GM18505 (cell line): Measurements from ENCODE around the gene NLGN1.

Source experiments
- ATAC-seq: cut with Tn5 transposase; IDR thresholded peaks from one replicate; pipeline ENCODE4 v1.9.1; 2021; ENCODE audit not compliant: unreplicated experiment
- POLR2A ChIP-seq: IDR thresholded peaks from 4 replicates; pipeline ENCODE4 v1.6.1; 2011; ENCODE audit warnings: borderline replicate concordance; ENCODE audit not compliant: insufficient read depth, insufficient read length; ENCODE audit errors: extremely low read depth

Gene NLGN1

GRCh38 chr3:173719585-173719984 is 322.0 kb downstream of the NLGN1 start:
- no peak for TF ChIP-seq POLR2A
- no peak for ATAC-seq

- no peak for TF ChIP-seq POLR2A
- no peak for ATAC-seq
Measured at GRCh38 chr3:173725507-173725906, 328.0 kb downstream of the NLGN1 start.

GRCh38 chr3:173730391-173730790 is 332.8 kb downstream of the NLGN1 start:
- no peak for ATAC-seq
- no peak for TF ChIP-seq POLR2A

GRCh38 chr3:173732237-173732636 is 334.7 kb downstream of the NLGN1 start:
- no peak for ATAC-seq
- no peak for TF ChIP-seq POLR2A

GRCh38 chr3:173733029-173733652 is 335.6 kb downstream of the NLGN1 start:
- ATAC-seq, result no peak
- no peak for TF ChIP-seq POLR2A

GRCh38 chr3:173734473-173734872 is 336.9 kb downstream of the NLGN1 start:
- no peak for ATAC-seq

GRCh38 chr3:173734895-173735294 is 337.4 kb downstream of the NLGN1 start:
- ATAC-seq, result no peak
- no peak for TF ChIP-seq POLR2A

More at GRCh38 chr3:173734473-173734872, 336.9 kb downstream of the NLGN1 start:
- TF ChIP-seq POLR2A, result no peak

GRCh38 chr3:173735841-173736240 is 338.3 kb downstream of the NLGN1 start:
- no peak for ATAC-seq
- no peak for TF ChIP-seq POLR2A

- no peak for TF ChIP-seq POLR2A
- no peak for ATAC-seq
Measured at GRCh38 chr3:173737167-173737808, 339.7 kb downstream of the NLGN1 start.

GRCh38 chr3:173739726-173740125 is 342.2 kb downstream of the NLGN1 start:
- no peak for ATAC-seq
- TF ChIP-seq POLR2A, result no peak

- TF ChIP-seq POLR2A, result no peak
- ATAC-seq, result no peak
Measured at GRCh38 chr3:173742491-173742890, 344.9 kb downstream of the NLGN1 start.

GRCh38 chr3:173743111-173743510 is 345.6 kb downstream of the NLGN1 start:
- TF ChIP-seq POLR2A, result no peak
- no peak for ATAC-seq

- ATAC-seq, result no peak
- no peak for TF ChIP-seq POLR2A
Measured at GRCh38 chr3:173743516-173743915, 346.0 kb downstream of the NLGN1 start.

GRCh38 chr3:173744479-173744878 is 346.9 kb downstream of the NLGN1 start:
- TF ChIP-seq POLR2A, result no peak
- no peak for ATAC-seq
